Adrenal gland (tissue), 5 donors: ENCODE results near the gene ADARB2.

Experiments used
- CTCF ChIP-seq, 6 experiments: fragments of 450-650 bp in 4 of 6; fragments of 200-600 bp in 2 of 6; sonication (generic) in 1 of 6; IDR thresholded peaks; 1 replicate in 5 of 6; 2 replicates in 1 of 6; pipeline versions ENCODE4 v1.5.1 to v1.8.0; 2016 to 2021; ENCODE audit warnings: antibody characterized with exemption in 6 of 6, mild to moderate bottlenecking in 2 of 6, moderate library complexity in 1 of 6
- POLR2A ChIP-seq, 2 donors: fragments of 450-650 bp; IDR thresholded peaks; one replicate each; pipeline ENCODE4 v1.6.1; 2017; ENCODE audit warnings: antibody characterized with exemption in 2 of 2, mild to moderate bottlenecking in 2 of 2, moderate library complexity in 1 of 2
- donor health status: DM: no; HTN: no; CAD: no.

GRCh38 chr10:1214071-1214675 lies 523.2 kb downstream of the ADARB2 start:
- TF ChIP-seq CTCF (IDR thresholded peaks at IDR 0.05) (no peak), POLR2A (IDR thresholded peaks at IDR 0.05) (no peak)
